Gastrocnemius medialis (tissue), 4 donors: ENCODE data around the gene KIF21B.

Source experiments
- CTCF ChIP-seq, 5 experiments: fragments of 450-650 bp in 3 of 5; fragments of 200-600 bp in 2 of 5; sonication (generic) in 2 of 5; IDR thresholded peaks in 4 of 5; conservative IDR thresholded peaks in 1 of 5; 1 replicate in 4 of 5; 2 replicates in 1 of 5; pipeline ENCODE4 v1.5.1; 2016 to 2019; ENCODE audit warnings: antibody characterized with exemption in 5 of 5, mild to moderate bottlenecking in 3 of 5, moderate library complexity in 3 of 5
- POLR2A ChIP-seq, 2 donors: fragments of 450-650 bp; IDR thresholded peaks; one replicate each; pipeline ENCODE4 v1.6.1; 2017; ENCODE audit warnings: antibody characterized with exemption in 2 of 2, mild to moderate bottlenecking in 2 of 2, moderate library complexity in 2 of 2

GRCh38 chr1:200959411-200959921 lies 64.0 kb downstream of the KIF21B start:
- TF ChIP-seq POLR2A (IDR thresholded peaks at IDR 0.05) = no peak
- no peak for TF ChIP-seq CTCF (IDR thresholded peaks at IDR 0.05 in 4 of 5, conservative IDR thresholded peaks at IDR 0.05 in 1 of 5)
